Mesendoderm (in vitro differentiated cells): ENCODE measurements around the gene SMTNL2.
"Not testable (repeated sequence)": the region's sequence is repeated elsewhere in the genome, so short reads cannot be mapped to it uniquely, and the experiment has no call there.

ENCODE experiments used
- DNase-seq: peaks from one replicate; pipeline ENCODE4 v3.0.0; 2013
- H2AK5ac ChIP-seq: 2 replicates; pipeline ENCODE4 v1.6.1; 2013; ENCODE audit warnings: low read length, inconsistent platforms
- H2BK120ac ChIP-seq: 2 replicates; pipeline ENCODE4 v1.6.1; 2013; ENCODE audit warnings: low read depth, mild to moderate bottlenecking, low read length, moderate library complexity, mixed read lengths
- H2BK15ac ChIP-seq: replicated peaks from 2 replicates; pipeline ENCODE4 v1.6.1; 2013; ENCODE audit warnings: low read depth, mild to moderate bottlenecking, moderate library complexity
- H2BK5ac ChIP-seq: 2 replicates; pipeline ENCODE4 v1.6.1; 2013; ENCODE audit warnings: low read length, inconsistent platforms
- H3K18ac ChIP-seq: 2 replicates; pipeline ENCODE4 v1.6.1; 2013; ENCODE audit warnings: mild to moderate bottlenecking, low read length, mixed read lengths
- H3K23ac ChIP-seq: one replicate; pipeline ENCODE4 v1.6.1; 2013; ENCODE audit warnings: low read length
- H3K27ac ChIP-seq: 2 replicates; pipeline ENCODE4 v1.5.1; 2013; ENCODE audit warnings: low read depth, mild to moderate bottlenecking, inconsistent platforms, low read length, moderate library complexity
- H3K27me3 ChIP-seq: 2 replicates; pipeline ENCODE4 v1.6.1; 2013; ENCODE audit warnings: low read length, control low read depth, mild to moderate bottlenecking, inconsistent platforms; ENCODE audit not compliant: insufficient read depth, poor library complexity
- H3K36me3 ChIP-seq: 2 replicates; pipeline ENCODE4 v1.6.1; 2013; ENCODE audit warnings: low read length, inconsistent platforms; ENCODE audit not compliant: control insufficient read depth, insufficient read depth
- H3K4ac ChIP-seq: one replicate; pipeline ENCODE4 v1.6.1; 2013; ENCODE audit warnings: low read depth, mild to moderate bottlenecking, low read length, moderate library complexity
- H3K4me1 ChIP-seq: 2 replicates; pipeline ENCODE4 v1.6.1; 2013; ENCODE audit warnings: low read depth, low read length, inconsistent platforms; ENCODE audit not compliant: control insufficient read depth
- H3K4me2 ChIP-seq: 2 replicates; pipeline ENCODE4 v1.6.1; 2013; ENCODE audit warnings: low read length
- H3K4me3 ChIP-seq: 2 replicates; pipeline ENCODE4 v1.5.1; 2013; ENCODE audit warnings: mild to moderate bottlenecking, low read length
- H3K56ac ChIP-seq: one replicate; pipeline ENCODE4 v1.6.1; 2013; ENCODE audit warnings: low read length
- H3K79me1 ChIP-seq: 2 replicates; pipeline ENCODE4 v1.6.1; 2013; ENCODE audit warnings: low read length, inconsistent platforms
- H3K79me2 ChIP-seq: 2 replicates; pipeline ENCODE4 v1.6.1; 2013; ENCODE audit warnings: mild to moderate bottlenecking, low read length; ENCODE audit not compliant: control insufficient read depth, insufficient read depth
- H3K9ac ChIP-seq: 2 replicates; pipeline ENCODE4 v1.6.1; 2013; ENCODE audit warnings: low read length, inconsistent platforms
- H4K5ac ChIP-seq: one replicate; pipeline ENCODE4 v1.6.1; 2013; ENCODE audit warnings: low read length
- H4K8ac ChIP-seq: one replicate; pipeline ENCODE4 v1.6.1; 2013; ENCODE audit warnings: low read depth, mild to moderate bottlenecking, control low read depth, low read length, moderate library complexity
- WGBS: extraction: QIAGEN DNeasy Blood & Tissue Kit; methylation state at CpG from one replicate; pipeline ENCODE4 v1.1.7; 2013; ENCODE audit warnings: low lambda C conversion rate, missing lambda C conversion rate; ENCODE audit not compliant: insufficient coverage; ENCODE audit errors: extremely low coverage; 5-methylcytosine and 5-hydroxymethylcytosine counted together

The SMTNL2 gene

DNA sequence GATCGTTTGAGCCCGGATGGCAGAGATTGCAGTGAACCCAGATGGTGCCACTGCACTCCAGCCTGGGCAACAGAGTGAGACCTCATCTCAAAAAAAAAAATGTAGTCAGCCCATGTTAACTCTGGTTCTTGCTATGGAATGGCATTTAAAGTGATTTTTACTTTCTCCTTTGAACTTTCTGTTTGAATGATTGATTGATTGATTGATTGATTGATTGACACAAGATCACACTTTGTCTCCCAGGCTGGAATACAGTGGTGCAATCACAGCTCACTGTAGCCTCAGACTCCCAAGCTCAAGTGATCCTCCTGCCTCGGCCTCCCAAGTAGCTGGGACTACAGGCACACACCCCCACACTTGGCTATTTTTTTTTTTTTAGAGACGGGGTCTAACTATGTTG, 17.0 kb downstream of the SMTNL2 start:
- no CpG with 5 or more reads among the region's 4 CpGs for WGBS
- Histone ChIP-seq H4K5ac (no peak overlapping the region), H3K4ac (no peak overlapping the region), H3K4me1 (peaks cover 5% of the 10 kb centered on the region), H3K4me2 (no peak overlapping the region), H3K23ac (no peak overlapping the region), H3K79me2 (no peaks in the 10 kb centered on the region), H2BK5ac (no peak overlapping the region), H4K8ac (no peak overlapping the region), H3K27ac (no peak overlapping the region), H3K27me3 (no peaks in the 10 kb centered on the region), H3K36me3 (no peaks in the 10 kb centered on the region), H3K79me1 (no peaks in the 10 kb centered on the region), H2AK5ac (no peak overlapping the region), H3K4me3 (no peak overlapping the region), H2BK120ac (no peak overlapping the region), H3K56ac (no peak overlapping the region), H3K18ac (no peak overlapping the region), H3K9ac (no peak overlapping the region), H2BK15ac (no peak overlapping the region)
- DNase-seq = no peak

GRCh38 chr17:4602041-4602440, 17.7 kb downstream of the SMTNL2 start:
- Histone ChIP-seq H3K23ac (no peak overlapping the region), H3K18ac (no peak overlapping the region), H3K79me1 (no peaks in the 10 kb centered on the region), H2BK120ac (no peak overlapping the region), H3K4me3 (no peak overlapping the region), H3K27me3 (no peaks in the 10 kb centered on the region), H4K8ac (no peak overlapping the region), H2AK5ac (no peak overlapping the region), H2BK15ac (no peak overlapping the region), H2BK5ac (no peak overlapping the region), H3K79me2 (no peaks in the 10 kb centered on the region), H3K4ac (no peak overlapping the region), H3K4me1 (peaks cover 5% of the 10 kb centered on the region), H3K4me2 (no peak overlapping the region), H3K36me3 (no peaks in the 10 kb centered on the region), H3K56ac (no peak overlapping the region), H3K27ac (no peak overlapping the region), H4K5ac (no peak overlapping the region), H3K9ac (no peak overlapping the region)
- no peak for DNase-seq
- WGBS = no CpG with 5 or more reads among the region's 5 CpGs

- DNase-seq = no peak
- Histone ChIP-seq H4K5ac (no peak overlapping the region), H3K27ac (no peak overlapping the region), H3K9ac (no peak overlapping the region), H3K23ac (no peak overlapping the region), H2AK5ac (no peak overlapping the region), H3K27me3 (no peaks in the 10 kb centered on the region), H3K79me2 (no peaks in the 10 kb centered on the region), H3K4ac (no peak overlapping the region), H2BK15ac (no peak overlapping the region), H3K56ac (no peak overlapping the region), H2BK120ac (no peak overlapping the region), H3K4me3 (no peak overlapping the region), H4K8ac (no peak overlapping the region), H3K18ac (no peak overlapping the region), H3K79me1 (no peaks in the 10 kb centered on the region), H3K4me2 (no peak overlapping the region), H3K4me1 (peaks cover 5% of the 10 kb centered on the region), H3K36me3 (no peaks in the 10 kb centered on the region), H2BK5ac (no peak overlapping the region)
- WGBS = no CpG with 5 or more reads among the region's 18 CpGs
Observed at GRCh38 chr17:4604111-4604644, 19.8 kb downstream of the SMTNL2 start.

DNA sequence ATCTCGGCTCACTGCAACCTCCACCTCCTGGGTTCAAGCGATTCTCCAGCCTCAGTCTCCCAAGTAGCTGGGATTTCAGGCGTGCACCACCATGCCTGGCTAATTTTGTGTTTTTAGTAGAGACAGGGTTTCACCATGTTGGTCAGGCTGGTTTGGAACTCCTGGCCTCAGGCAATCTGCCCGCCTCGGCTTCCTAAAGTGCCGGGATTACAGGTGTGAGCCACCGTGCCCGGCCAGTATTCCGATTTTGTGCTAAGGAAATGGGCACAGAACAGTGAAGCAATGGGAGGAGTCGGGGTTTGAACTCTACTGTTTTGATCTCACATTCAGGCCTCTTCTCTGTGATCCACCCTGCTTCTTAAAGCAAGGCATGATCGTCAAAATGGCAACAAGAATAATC, 20.4 kb downstream of the SMTNL2 start:
- H3K4me2 ChIP-seq, H3K18ac ChIP-seq, H3K36me3 ChIP-seq, H3K56ac ChIP-seq, H3K4me1 ChIP-seq, H3K23ac ChIP-seq, H2AK5ac ChIP-seq, H2BK5ac ChIP-seq, H2BK120ac ChIP-seq, H3K4me3 ChIP-seq, DNase-seq, H3K27ac ChIP-seq, H3K9ac ChIP-seq, H3K4ac ChIP-seq, H4K5ac ChIP-seq, H3K79me2 ChIP-seq, H3K79me1 ChIP-seq, H4K8ac ChIP-seq, H3K27me3 ChIP-seq, H2BK15ac ChIP-seq: not testable (repeated sequence)
- WGBS = no CpG with 5 or more reads among the region's 11 CpGs

GRCh38 chr17:4605826-4606225, 21.5 kb downstream of the SMTNL2 start:
- Histone ChIP-seq H2BK15ac (no peak overlapping the region), H2AK5ac (no peak overlapping the region), H3K36me3 (no peaks in the 10 kb centered on the region), H3K18ac (no peak overlapping the region), H4K5ac (no peak overlapping the region), H3K79me2 (no peaks in the 10 kb centered on the region), H3K4me1 (no peaks in the 10 kb centered on the region), H4K8ac (no peak overlapping the region), H2BK5ac (no peak overlapping the region), H3K9ac (no peak overlapping the region), H3K4me2 (no peak overlapping the region), H2BK120ac (no peak overlapping the region), H3K23ac (no peak overlapping the region), H3K4ac (no peak overlapping the region), H3K79me1 (no peaks in the 10 kb centered on the region), H3K27me3 (no peaks in the 10 kb centered on the region), H3K27ac (no peak overlapping the region), H3K4me3 (no peak overlapping the region), H3K56ac (no peak overlapping the region)
- no CpG with 5 or more reads among the region's 12 CpGs for WGBS
- DNase-seq = no peak

DNA sequence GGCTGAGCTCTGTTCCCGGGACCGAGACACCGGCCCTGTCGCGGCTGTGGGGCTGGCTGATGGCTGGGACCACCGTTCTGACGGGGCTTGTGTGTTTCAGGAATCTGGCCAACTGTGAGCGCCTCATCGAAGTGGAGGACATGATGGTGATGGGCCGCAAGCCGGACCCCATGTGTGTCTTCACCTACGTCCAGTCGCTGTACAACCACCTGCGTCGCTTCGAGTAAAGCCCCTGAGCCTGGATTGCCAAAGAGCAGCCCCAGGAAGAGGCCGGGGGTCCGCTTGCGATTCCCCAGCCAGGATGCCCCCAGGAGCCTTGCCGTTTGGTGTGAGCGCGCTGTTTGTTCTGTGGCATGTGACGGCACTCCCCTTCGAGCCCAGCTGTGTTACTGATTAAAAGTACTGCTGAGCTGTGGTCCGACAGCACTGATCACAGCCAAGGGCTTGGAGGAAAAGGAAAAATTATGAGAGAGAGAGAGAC, 23.0 kb downstream of the SMTNL2 start:
- no peak overlapping the region for H3K27ac ChIP-seq
- no peak overlapping the region for H4K8ac ChIP-seq
- no peaks in the 10 kb centered on the region for H3K79me1 ChIP-seq
- WGBS = no CpG with 5 or more reads among the region's 25 CpGs
- no peak overlapping the region for H3K4me3 ChIP-seq
- H3K4me1 ChIP-seq = no peaks in the 10 kb centered on the region
- no peak overlapping the region for H2BK120ac ChIP-seq
- H3K9ac ChIP-seq = no peak overlapping the region
- no peaks in the 10 kb centered on the region for H3K36me3 ChIP-seq
- no peak overlapping the region for H3K4me2 ChIP-seq
- no peak overlapping the region for H3K18ac ChIP-seq
- H3K4ac ChIP-seq = no peak overlapping the region
- H2AK5ac ChIP-seq = no peak overlapping the region
- no peak overlapping the region for H3K56ac ChIP-seq
- no peak for DNase-seq
- no peak overlapping the region for H2BK15ac ChIP-seq
- H4K5ac ChIP-seq = no peak overlapping the region
- H3K23ac ChIP-seq = no peak overlapping the region
- H3K79me2 ChIP-seq = no peaks in the 10 kb centered on the region
- H3K27me3 ChIP-seq = no peaks in the 10 kb centered on the region
- no peak overlapping the region for H2BK5ac ChIP-seq
